Ovary (tissue), 9 donors: ENCODE results near the gene PTMA. TPM values are rescaled to one million over a fixed set of nuclear protein-coding genes. Genes with fewer than 3 reads are reported as not detected.

Experiments used
- DNase-seq, 5 donors: peaks; one replicate each; pipeline ENCODE4 v3.0.0-alpha.2; 2019 to 2020
- H3K27ac ChIP-seq, 2 donors: fragments of 200-600 bp; one replicate each; pipeline versions ENCODE4 v1.5.1 to v1.8.0; 2019 to 2022
- H3K27me3 ChIP-seq: fragments of 200-600 bp; one replicate; pipeline ENCODE4 v1.8.0; 2022
- H3K36me3 ChIP-seq: fragments of 200-600 bp; sonication (generic); one replicate; pipeline ENCODE4 v1.5.1; 2019
- H3K4me1 ChIP-seq: one replicate; pipeline ENCODE4 v1.8.1; 2013; ENCODE audit warnings: mild to moderate bottlenecking, moderate library complexity; ENCODE audit not compliant: insufficient read depth
- H3K4me3 ChIP-seq: fragments of 200-600 bp; sonication (generic); one replicate; pipeline ENCODE4 v1.5.1; 2017
- H3K9me3 ChIP-seq, 2 donors: fragments of 200-600 bp in 1 of 2; sonication (generic) in 1 of 2; one replicate each; pipeline versions ENCODE4 v1.5.1 to v1.8.1; 2013 to 2019; ENCODE audit warnings: mild to moderate bottlenecking in 1 of 2, moderate library complexity in 1 of 2
- EP300 ChIP-seq: sonication (generic); formaldehyde crosslinking; IDR thresholded peaks from one replicate; pipeline ENCODE4 v1.6.1; 2017; ENCODE audit warnings: antibody characterized with exemption
- POLR2A ChIP-seq: fragments of 450-650 bp; IDR thresholded peaks from one replicate; pipeline ENCODE4 v1.6.1; 2017; ENCODE audit warnings: antibody characterized with exemption, mild to moderate bottlenecking, moderate library complexity
- WGBS, 3 donors: extraction: QIAGEN DNeasy Blood & Tissue Kit in 1 of 3; methylation state at CpG; one replicate each; pipeline versions ENCODE4 v1.1.5 to v1.1.7; 2013 to 2017; 5-methylcytosine and 5-hydroxymethylcytosine counted together
- intact Hi-C, 4 donors: fragments of 100-400 bp; cut with DNase I; formaldehyde crosslinking; loops; one replicate each; pipeline versions ENCODE4 v1.11.0 to v1.15.1; 2022 to 2023
- polyA plus RNA-seq, 2 donors: library from polyadenylated mRNA; stranded (reverse); fragments of 200-250 nt in 1 of 2; fragments of 350-450 nt in 1 of 2; fragmentation: Illumina TruSeq in 1 of 2; extraction: RNeasy Lipid Tissue Mini Kit (QIAGEN cat#74804) in 1 of 2; gene quantifications; one replicate each; pipeline ENCODE4 v1.2.3, GENCODE V29; 2013 to 2014
- total RNA-seq, 7 donors: library from RNA; depleted of rRNA in 2 of 7; stranded (reverse); fragments of >200 nt in 2 of 7; fragmentation: NEBNext Ultra II Directional in 3 of 7; extraction: Animal tissue kit (Norgen Biotek cat#: 25700) in 3 of 7; gene quantifications; one replicate each; pipeline versions ENCODE4 v1.1.0 to v1.2.4, GENCODE V29; 2016 to 2023
- TF ChIP-seq, protein P1 (sequence below), 3 donors: fragments of 450-650 bp in 2 of 3; fragments of 200-600 bp in 1 of 3; IDR thresholded peaks; one replicate each; pipeline versions ENCODE4 v1.5.1 to v1.8.0; 2016 to 2022; ENCODE audit warnings: antibody characterized with exemption in 3 of 3, mild to moderate bottlenecking in 1 of 3
- donor health status: DM: no; HTN: no; CAD: no; lungs with moderate emphysema.
- donor health status: DM: no; HTN: no; CAD: no.
- donor health status: Bipolar disorder and iron deficiency.
- donor health status: DM: yes; HTN: yes; CAD: no.
- donor health status: DM: no; HTN: no; CAD: no.
- donor health status: DM: yes; HTN: yes; CAD: no.

The PTMA gene
- total and polyA plus RNA-seq, 9 donors: 755 to 1,991 (median 930) TPM

DNA sequence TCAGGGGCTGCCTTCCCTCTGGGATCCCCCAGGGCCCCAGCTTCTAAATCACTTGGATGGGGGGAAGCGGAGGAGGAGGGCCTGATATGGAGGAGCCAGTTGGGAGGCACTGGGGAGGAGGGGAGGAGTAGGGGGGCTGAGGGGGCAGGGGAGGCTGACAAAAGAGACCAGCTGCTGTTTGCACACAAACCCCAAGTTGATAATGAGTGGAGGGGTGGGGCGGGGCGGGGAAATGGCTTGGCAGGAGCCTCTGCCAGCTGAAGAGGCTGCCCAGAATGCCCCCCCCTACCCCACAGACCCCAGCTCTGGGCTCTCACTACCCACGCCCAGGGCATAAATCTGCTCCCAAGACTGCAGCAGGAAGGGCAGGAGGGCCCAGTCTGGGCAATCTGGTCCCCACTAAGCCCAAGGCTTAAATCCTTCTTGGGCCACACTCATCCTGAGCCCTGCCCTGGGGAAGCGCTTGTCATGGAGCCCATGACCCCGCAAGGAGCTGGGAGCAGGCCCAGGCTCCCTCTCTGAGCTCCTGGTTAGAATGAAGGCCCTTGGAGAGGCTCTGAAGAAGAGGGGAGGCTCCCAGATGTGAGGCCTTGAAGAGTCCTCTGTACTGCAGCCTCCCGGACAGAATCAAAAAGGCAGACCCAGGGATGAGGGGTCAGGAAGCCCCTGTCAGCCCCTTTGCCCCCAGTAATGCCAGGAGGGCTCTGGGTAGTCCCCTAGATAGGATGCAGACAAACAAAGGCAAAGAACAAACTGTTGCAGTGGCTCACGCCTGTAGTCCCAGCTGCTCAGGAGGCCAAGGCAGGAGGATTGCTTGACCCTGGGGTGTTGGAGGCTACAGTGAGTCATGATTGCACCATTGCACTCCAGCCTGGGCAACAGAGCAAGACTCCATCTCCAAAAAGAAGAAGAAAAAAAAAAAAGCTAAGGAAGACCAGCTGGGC lies 24.8 kb upstream of the PTMA start:
- no peak for DNase-seq
- WGBS, 3 donors: 85 to 89% (median 86%) methylated on average over 8 of the region's 8 CpGs

DNA sequence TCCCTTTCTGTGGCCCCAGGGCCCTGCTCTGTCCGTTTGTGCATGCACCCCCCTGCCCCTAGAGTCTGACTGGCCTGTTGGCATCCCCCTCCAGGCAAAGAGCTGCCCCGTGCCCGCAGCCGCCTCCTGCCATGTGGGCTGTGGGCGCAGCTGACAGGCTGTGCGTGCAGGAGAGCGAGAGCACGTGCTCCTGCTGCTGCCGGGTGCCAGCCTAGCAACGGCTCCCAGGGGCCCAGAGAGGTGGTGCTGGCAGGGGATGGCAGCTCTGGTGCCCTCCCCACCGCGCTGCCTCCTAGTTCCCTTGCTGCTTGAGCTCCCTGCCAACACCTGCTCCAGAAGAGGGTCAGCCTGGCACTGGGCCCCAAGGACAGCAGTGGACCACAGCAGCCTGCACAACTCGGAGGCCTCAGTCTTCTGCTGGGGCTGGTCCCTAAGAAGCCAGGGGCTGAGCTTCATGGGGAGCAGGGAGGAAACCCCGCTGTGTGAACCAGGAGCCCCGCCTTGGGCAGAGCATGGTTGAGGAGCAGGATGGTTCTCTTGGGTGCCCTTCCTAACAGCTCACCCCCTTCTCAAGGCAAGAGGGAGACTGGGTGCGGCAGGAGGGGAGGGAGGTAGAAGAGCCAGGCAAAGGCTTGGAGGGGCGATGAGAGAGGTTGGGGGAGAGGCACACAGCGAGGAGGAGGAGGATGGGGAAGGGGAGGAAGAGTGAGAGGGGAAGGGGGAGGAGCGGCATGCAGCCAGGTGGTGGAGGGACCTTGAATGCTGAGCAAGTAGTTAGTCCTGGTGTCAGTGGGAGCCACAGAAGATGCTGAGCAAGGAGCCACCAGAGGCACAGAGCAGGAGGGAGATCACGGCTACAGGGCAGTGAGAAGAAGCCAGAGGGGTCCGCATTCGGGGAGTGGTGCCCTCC lies 23.8 kb upstream of the PTMA start:
- Histone ChIP-seq H3K27ac (no peak overlapping the region), H3K4me1 (peaks cover 9% of the 10 kb centered on the region), H3K36me3 (no peaks in the 10 kb centered on the region), H3K9me3 (no peaks in the 10 kb centered on the region), H3K4me3 (no peak overlapping the region), H3K27me3 (no peaks in the 10 kb centered on the region)
- 60 to 70% (median 65%) methylated on average over 21 to 22 of the region's 22 CpGs for WGBS, 3 donors
- TF ChIP-seq EP300: no peak
- TF ChIP-seq, protein P1, sequence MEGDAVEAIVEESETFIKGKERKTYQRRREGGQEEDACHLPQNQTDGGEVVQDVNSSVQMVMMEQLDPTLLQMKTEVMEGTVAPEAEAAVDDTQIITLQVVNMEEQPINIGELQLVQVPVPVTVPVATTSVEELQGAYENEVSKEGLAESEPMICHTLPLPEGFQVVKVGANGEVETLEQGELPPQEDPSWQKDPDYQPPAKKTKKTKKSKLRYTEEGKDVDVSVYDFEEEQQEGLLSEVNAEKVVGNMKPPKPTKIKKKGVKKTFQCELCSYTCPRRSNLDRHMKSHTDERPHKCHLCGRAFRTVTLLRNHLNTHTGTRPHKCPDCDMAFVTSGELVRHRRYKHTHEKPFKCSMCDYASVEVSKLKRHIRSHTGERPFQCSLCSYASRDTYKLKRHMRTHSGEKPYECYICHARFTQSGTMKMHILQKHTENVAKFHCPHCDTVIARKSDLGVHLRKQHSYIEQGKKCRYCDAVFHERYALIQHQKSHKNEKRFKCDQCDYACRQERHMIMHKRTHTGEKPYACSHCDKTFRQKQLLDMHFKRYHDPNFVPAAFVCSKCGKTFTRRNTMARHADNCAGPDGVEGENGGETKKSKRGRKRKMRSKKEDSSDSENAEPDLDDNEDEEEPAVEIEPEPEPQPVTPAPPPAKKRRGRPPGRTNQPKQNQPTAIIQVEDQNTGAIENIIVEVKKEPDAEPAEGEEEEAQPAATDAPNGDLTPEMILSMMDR (IDR thresholded peaks at IDR 0.05): no peak
- TF ChIP-seq POLR2A: no peak
- intact Hi-C loops: no loop called here
- DNase-seq: no peak

More for the DNA sequence above, 24.8 kb upstream of the PTMA start:
- H3K4me1 ChIP-seq: peaks cover 9% of the 10 kb centered on the region
- H3K9me3 ChIP-seq: no peaks in the 10 kb centered on the region
- TF ChIP-seq POLR2A: no peak
- no peak for TF ChIP-seq EP300
- TF ChIP-seq, protein P1 (IDR thresholded peaks at IDR 0.05): no peak
- intact Hi-C loops: no loop called here
- H3K27me3 ChIP-seq: no peaks in the 10 kb centered on the region
- H3K4me3 ChIP-seq: no peak overlapping the region
- no peaks in the 10 kb centered on the region for H3K36me3 ChIP-seq
- no peak overlapping the region for H3K27ac ChIP-seq

DNA sequence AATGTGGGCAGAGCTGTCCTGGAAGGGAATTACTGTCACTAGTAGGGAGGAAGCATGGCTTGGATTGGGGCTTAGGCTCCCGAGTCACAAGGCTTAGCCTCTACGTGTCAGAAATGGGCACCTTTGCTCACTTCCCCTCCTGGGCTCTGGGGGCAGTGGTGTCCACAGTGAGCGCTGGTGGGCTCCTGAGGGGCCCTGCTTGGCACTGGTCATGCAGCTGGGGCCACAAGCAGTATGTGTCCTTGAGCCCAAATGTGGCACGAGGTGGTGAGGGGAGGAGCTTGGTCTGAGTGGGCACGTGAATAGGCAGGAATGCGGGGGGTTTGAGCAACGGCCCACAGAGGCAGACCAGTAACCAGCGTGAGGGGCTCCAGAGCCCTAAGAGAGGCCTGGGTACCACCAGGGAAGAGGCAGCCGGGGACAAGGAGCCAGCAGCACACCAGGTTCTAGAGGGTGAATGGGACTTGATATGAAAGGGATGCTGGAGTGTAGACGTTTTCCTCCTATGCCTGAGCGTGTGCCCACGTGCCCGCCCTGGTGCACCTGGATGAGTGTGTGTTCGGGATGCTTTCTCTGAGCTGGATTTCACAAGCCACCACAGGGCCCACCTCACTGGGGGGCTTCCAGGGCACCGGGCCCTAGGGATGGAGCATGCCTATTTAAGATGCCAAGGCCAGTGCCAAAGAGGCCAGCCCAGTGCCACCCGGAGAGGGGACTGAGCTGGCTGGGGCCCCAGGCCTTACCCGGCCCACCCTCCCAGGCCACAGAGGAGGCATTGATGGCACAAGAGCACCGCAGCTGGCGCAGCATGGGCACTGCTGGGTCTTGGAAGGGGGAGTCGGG lies 22.8 kb upstream of the PTMA start:
- Histone ChIP-seq H3K27ac (no peak overlapping the region), H3K4me3 (no peak overlapping the region), H3K4me1 (peaks cover 9% of the 10 kb centered on the region), H3K36me3 (no peaks in the 10 kb centered on the region), H3K9me3 (no peaks in the 10 kb centered on the region), H3K27me3 (no peaks in the 10 kb centered on the region)
- 70 to 78% (median 77%) methylated on average over 20 of the region's 20 CpGs for WGBS, 3 donors
- TF ChIP-seq, protein P1 (IDR thresholded peaks at IDR 0.05): no peak
- TF ChIP-seq POLR2A: no peak
- TF ChIP-seq EP300: no peak
- intact Hi-C loops: no loop called here
- no peak for DNase-seq
